ENCODE data around the gene KCNAB1.

GRCh38 chr3:156406393-156406792 lies 286.0 kb downstream of the KCNAB1 start:
- no peak for TF ChIP-seq CTCF (IDR thresholded peaks at IDR 0.05)
- no peak for TF ChIP-seq POLR2A (IDR thresholded peaks at IDR 0.05)
